AG08395 (cell line): ENCODE measurements around the gene NKAIN2.
A peak's percentile ranks its signal among the peaks of the same experiment; 100 is the strongest.

Experiments
- DNase-seq: peaks from one replicate; pipeline ENCODE4 v3.0.0; 2012; ENCODE audit warnings: mixed read lengths, low spot score

NKAIN2 gene

GRCh38 chr6:123808556-123808955 is 4.9 kb downstream of the NKAIN2 start:
- DNase-seq = no peak

GRCh38 chr6:123810214-123810613 is 6.5 kb downstream of the NKAIN2 start:
- no peak for DNase-seq

DNA sequence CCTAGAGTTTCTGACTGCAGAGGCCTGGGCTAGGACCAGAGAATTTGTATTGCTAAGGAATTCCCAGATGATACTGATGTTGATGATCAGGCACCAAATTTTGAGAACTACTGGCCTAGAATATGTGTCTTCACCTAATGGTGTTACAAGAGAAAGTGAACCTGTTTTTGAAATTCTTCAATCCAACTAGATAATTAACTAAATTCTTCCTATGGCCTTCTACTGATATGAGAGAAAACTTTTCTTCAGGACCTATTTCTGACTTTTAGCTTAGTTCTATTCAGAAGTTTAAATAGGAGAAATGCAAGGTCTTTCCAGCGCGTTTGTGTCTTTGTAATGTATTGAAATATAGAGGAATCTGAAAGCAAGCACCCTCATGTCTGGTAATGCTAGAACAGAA is 7.3 kb downstream of the NKAIN2 start:
- DNase-seq = no peak

GRCh38 chr6:123811378-123811777 is 7.7 kb downstream of the NKAIN2 start:
- no peak for DNase-seq

GRCh38 chr6:123812621-123813020 is 9.0 kb downstream of the NKAIN2 start:
- DNase-seq = no peak

- DNase-seq = no peak
Observed at GRCh38 chr6:123821112-123821511, 17.4 kb downstream of the NKAIN2 start.

DNA sequence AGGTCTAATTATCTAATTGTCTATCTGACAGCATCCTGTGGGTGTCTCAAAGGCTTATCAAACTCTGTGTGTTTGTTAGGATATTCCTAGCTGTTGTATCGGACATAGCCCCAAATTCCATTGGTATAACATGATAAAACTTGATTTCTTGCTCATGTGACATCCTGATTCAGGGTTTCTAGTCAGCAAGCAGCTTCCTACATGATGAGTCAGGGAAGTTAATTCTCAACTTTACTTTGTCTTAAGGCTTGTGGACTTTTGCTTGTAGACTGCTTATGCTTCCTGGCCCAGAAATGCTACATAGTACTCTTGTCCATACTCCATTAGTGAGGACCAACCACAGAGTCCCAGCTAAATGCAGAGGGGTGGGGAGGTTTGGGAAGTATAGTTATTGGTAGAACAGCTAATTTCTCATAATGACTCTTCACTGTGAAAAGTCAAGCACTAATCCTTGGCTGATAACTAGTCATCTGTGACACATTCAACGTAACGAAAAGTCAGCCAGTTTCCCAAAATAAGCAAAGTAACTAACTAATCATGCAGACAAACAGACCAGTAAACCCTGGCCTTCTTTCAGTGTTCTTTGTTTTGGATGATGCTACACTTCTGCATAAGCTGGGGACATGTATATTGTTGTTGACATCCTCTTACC is 25.8 kb downstream of the NKAIN2 start:
- peak; percentile 27 for DNase-seq

DNA sequence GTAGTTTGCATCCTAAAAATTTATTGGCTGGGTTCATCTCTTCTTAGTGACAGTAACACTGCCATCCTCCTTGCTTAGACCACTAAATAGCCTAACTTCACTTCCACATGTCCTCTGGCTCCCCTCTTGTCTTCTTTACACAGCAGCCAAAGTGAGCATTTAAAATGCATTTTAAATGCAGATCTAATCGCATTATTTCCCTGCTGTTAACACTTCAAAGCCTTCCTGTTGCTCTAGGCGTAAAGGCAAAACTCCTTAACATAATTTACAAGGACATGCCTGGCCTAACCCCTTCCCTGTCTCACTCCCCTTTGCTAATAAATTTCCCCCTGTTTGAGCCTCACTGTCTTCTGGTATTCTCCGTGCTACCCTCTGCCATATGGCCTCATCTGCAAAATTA is 26.5 kb downstream of the NKAIN2 start:
- no peak for DNase-seq

DNA sequence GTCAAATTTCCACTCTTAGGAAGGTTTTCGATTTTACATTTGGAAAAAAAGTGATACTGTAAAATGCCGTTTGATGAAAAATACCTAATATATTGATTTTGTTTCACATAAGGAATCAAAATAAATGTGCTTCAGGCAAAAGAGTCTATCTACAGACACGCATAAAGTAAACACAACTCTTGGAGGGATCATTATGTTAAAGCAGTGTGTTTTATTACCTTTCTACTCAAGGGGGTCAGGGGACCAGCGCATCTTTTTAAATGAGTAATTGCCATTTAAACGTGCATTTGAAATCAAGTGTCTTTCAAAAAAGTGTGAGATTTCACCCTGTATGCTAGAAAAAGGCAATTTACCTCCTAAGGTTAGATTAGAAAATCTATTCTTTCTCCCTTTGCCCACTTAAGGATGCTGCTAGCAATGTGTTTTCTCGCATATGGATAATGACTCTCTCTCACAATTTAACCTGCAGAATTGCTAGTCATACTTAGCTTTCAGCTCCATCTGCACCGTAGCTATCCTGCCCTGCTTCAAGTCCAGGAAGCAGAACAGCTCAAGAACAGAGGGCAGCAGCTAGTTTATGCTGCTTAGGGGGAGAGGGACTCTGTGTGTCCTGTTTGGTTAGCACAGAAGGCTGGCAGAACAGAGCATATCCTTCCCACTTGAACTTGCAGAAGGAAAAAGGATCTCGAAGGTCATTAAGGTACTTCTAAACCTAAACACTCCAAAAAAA is 35.0 kb downstream of the NKAIN2 start:
- no peak for DNase-seq

- DNase-seq = no peak
Observed at GRCh38 chr6:123841067-123841896, 37.6 kb downstream of the NKAIN2 start.

DNA sequence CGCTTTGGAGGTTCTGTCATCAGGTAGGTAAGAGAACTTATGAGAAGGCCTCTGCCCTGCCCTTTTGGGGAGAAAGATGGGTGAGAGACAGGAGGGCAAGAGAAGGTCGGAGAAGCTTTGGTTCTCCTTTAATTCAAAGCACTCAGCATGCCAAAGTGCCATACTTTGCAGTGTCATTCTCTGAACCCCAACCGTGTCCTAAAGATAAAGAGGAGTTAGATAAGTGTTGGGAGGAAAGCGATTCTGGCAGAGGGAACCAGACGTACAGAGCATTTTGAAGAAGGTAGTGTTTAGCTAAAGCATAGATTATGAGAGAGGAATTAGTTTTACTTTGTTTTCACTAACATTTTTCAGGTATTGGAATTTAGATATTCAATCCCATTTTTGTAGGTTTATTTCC is 40.3 kb downstream of the NKAIN2 start:
- no peak for DNase-seq

- no peak for DNase-seq
Observed at GRCh38 chr6:123848347-123848746, 44.7 kb downstream of the NKAIN2 start.

DNA sequence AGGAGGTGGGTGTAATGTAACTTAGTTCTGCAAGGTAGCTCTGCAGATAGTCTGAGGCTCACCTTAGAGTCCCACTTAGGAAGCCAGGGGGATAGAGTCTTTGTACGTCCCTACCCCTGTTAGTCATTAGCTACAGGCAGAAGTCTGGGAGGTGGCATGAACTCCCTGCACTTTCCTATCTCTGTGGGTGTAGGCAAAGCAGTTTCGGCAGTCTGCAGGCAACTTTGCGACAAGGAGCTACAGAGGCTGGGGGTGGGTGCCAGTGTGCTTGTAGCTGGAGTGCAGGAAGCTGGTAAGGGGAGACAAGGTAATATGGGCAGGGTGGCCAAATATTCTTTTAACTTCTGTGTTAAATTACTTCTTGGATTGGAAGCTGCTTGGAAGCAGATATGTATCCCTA is 45.7 kb downstream of the NKAIN2 start:
- DNase-seq = no peak

- DNase-seq = no peak
Observed at GRCh38 chr6:123850555-123850954, 46.9 kb downstream of the NKAIN2 start.

- DNase-seq = no peak
Observed at GRCh38 chr6:123854201-123854600, 50.5 kb downstream of the NKAIN2 start.

GRCh38 chr6:123855506-123855905 is 51.8 kb downstream of the NKAIN2 start:
- no peak for DNase-seq

DNA sequence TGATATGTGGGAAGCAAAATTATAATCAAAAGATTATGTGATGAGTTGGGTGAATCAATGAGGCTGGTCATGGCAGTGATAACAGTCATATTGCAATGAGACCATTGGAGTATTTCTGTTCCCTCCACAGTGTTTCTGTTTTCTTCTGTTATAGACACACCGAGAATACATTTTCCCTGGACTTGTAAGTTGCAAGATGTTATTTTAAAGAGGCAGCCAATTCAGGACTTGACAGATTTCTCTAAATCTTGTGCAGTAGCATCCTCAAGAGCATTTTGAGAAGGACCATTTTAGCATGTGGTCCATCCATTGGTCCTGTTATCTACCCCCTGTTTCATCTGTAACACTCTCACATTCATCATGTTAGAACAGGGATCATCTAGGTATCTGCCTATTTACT is 55.6 kb downstream of the NKAIN2 start:
- DNase-seq = no peak

GRCh38 chr6:123869334-123869733 is 65.7 kb downstream of the NKAIN2 start:
- DNase-seq = no peak

- no peak for DNase-seq
Observed at GRCh38 chr6:123873974-123874373, 70.3 kb downstream of the NKAIN2 start.

- no peak for DNase-seq
Observed at GRCh38 chr6:123875784-123876183, 72.1 kb downstream of the NKAIN2 start.

DNA sequence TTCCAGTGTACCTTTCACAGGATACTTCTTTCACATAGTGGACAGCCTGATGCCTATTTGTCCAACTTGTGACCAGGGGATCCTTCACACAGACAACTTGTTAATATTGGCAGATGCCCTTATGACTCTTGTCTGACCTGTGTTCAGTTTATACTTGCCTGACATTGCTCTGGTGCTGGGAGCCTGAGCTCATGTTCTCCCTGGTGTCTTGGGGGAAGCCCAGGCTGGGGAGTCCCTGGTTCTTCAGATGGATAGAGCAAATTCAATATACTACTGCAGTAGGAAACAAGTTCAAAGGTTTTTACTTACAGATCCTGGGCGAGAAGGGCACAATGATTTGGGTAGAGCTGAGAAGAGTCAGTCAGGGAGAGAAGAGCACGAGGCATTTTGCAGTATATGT is 76.1 kb downstream of the NKAIN2 start:
- no peak for DNase-seq

DNA sequence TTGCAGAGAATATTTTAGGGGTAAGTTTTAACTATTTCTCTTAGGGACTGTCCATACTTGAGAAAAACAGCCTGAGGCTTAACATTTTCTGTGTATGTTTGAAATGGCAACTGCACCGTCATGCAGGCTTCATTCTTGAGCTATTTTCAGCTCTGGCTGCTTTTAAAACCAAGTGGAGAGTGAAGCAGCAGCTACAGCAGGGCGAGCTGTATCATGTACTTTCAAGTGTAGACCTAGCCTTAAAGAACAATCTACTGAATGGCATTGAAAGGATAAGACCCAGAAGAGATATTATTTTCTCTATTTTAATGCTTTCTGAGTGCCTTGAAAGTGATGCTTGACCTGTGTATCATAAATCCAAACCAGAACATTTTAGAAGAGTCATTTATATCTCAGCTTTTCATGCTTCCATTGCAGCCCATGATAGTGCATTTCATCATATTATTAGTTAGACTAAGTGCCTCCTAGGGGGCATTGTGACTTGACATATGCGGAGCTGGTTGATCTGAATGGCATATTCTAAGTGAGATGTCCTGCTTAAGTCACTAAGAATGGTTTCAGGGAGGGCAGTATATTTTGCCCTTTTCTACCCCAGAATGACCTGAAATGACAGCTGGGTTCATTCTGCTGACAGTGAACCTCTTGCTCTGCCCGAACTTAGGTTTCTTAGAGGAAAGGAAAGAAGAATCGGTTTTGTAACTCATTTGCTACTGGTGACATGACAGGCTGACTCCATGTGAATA is 85.3 kb downstream of the NKAIN2 start:
- DNase-seq = no peak
